Psoas muscle (tissue), 8 donors: ENCODE data around the gene PTP4A2. TPM values are rescaled to one million over a fixed set of nuclear protein-coding genes. Genes with fewer than 3 reads are reported as not detected.

ENCODE experiments used
- ATAC-seq, 4 donors: fragments of 200-7000 bp; cut with Tn5 transposase; one replicate each; pipeline ENCODE4 v1.9.1; 2020; ENCODE audit warnings: moderate library complexity in 3 of 4, mild to moderate bottlenecking in 2 of 4
- DNase-seq, 2 donors: peaks; one replicate each; pipeline ENCODE4 v3.0.0-alpha.2; 2020
- H3K27ac ChIP-seq: fragments of 200-600 bp; one replicate; pipeline ENCODE4 v1.8.0; 2022
- H3K27me3 ChIP-seq, 3 donors: fragments of 200-600 bp in 1 of 3; one replicate each; pipeline versions ENCODE4 v1.6.1 to v1.8.0; 2013 to 2022; ENCODE audit warnings: low read length in 2 of 3, mild to moderate bottlenecking in 2 of 3, moderate library complexity in 1 of 3; ENCODE audit not compliant: insufficient read depth in 3 of 3
- H3K36me3 ChIP-seq, 2 donors: fragments of 200-600 bp in 1 of 2; one replicate each; pipeline versions ENCODE4 v1.6.1 to v1.8.0; 2013 to 2022; ENCODE audit warnings: low read depth in 1 of 2, mild to moderate bottlenecking in 1 of 2, moderate library complexity in 1 of 2; ENCODE audit not compliant: insufficient read depth in 1 of 2
- H3K4me1 ChIP-seq: fragments of 200-600 bp; one replicate; pipeline ENCODE4 v1.8.0; 2022
- H3K4me3 ChIP-seq: fragments of 200-600 bp; one replicate; pipeline ENCODE4 v1.8.0; 2022; ENCODE audit warnings: mild to moderate bottlenecking
- H3K9me3 ChIP-seq: fragments of 200-600 bp; one replicate; pipeline ENCODE4 v1.8.0; 2022
- WGBS, 3 donors: extraction: QIAGEN DNeasy Blood & Tissue Kit; methylation state at CpG; one replicate each; pipeline versions ENCODE4 v1.1.6 to v1.1.7; 2013; 5-methylcytosine and 5-hydroxymethylcytosine counted together
- intact Hi-C, 2 donors: fragments of 100-400 bp; cut with DNase I; formaldehyde crosslinking; loops; one replicate each; pipeline versions ENCODE4 v1.11.0 to v1.14.2; 2022
- polyA plus RNA-seq, 3 donors: library from polyadenylated mRNA; stranded (reverse); fragments of 200-250 nt; gene quantifications; one replicate each; pipeline ENCODE4 v1.2.3, GENCODE V29; 2013
- total RNA-seq, 4 donors: library from RNA; stranded (reverse); fragmentation: NEBNext Ultra II Directional in 2 of 4; extraction: Animal tissue kit (Norgen Biotek cat#: 25700) in 2 of 4; gene quantifications; one replicate each; pipeline versions ENCODE4 v1.2.1 to v1.2.4, GENCODE V29; 2021 to 2023
- TF ChIP-seq, protein P1 (sequence below): fragments of 200-600 bp; IDR thresholded peaks from one replicate; pipeline ENCODE4 v1.8.0; 2022; ENCODE audit warnings: antibody characterized with exemption
- donor health status: healthy with polysubstance abuse.
- donor health status: DM: no; HTN: no; CAD: no; lungs with moderate emphysema.
- donor health status: Bipolar disorder and iron deficiency.
- donor health status: healthy.
- donor health status: DM: yes; HTN: yes; CAD: no.
- donor health status: DM: no; HTN: no; CAD: no.
- donor health status: DM: no; HTN: no; CAD: no.
- donor health status: DM: yes; HTN: yes; CAD: no.

The PTP4A2 gene
- total and polyA plus RNA-seq, 7 donors, result 246 to 729 (median 370) TPM

DNA sequence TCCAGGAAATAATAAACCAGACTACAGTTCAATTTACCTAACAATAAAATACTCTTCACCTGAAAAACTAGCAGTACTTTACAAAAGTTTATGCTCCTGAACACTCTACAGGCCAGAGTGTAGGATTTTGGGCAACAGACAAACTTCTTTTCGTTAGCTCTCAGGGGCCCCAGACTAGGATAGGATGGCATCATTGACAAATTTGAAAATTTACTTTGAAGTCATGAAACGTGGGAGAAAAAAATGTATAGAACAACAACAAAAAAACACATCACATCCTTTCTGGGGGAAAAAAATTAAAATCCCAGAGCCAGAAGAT lies 1.2 kb downstream of the PTP4A2 start:
- Histone ChIP-seq H3K9me3 (no peaks in the 10 kb centered on the region), H3K27me3 (no peaks in the 10 kb centered on the region), H3K4me3 (peak overlapping the region; percentile 70), H3K4me1 (peaks cover 43% of the 10 kb centered on the region), H3K27ac (peak overlapping the region; percentile 90), H3K36me3 (no peaks in the 10 kb centered on the region)
- no peak for ATAC-seq
- no peak for DNase-seq
- TF ChIP-seq, protein P1, sequence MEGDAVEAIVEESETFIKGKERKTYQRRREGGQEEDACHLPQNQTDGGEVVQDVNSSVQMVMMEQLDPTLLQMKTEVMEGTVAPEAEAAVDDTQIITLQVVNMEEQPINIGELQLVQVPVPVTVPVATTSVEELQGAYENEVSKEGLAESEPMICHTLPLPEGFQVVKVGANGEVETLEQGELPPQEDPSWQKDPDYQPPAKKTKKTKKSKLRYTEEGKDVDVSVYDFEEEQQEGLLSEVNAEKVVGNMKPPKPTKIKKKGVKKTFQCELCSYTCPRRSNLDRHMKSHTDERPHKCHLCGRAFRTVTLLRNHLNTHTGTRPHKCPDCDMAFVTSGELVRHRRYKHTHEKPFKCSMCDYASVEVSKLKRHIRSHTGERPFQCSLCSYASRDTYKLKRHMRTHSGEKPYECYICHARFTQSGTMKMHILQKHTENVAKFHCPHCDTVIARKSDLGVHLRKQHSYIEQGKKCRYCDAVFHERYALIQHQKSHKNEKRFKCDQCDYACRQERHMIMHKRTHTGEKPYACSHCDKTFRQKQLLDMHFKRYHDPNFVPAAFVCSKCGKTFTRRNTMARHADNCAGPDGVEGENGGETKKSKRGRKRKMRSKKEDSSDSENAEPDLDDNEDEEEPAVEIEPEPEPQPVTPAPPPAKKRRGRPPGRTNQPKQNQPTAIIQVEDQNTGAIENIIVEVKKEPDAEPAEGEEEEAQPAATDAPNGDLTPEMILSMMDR, result no peak
- 1 to 3% (median 2%) methylated on average over 2 of the region's 2 CpGs for WGBS, 3 donors
- intact Hi-C loops, result no loop called here

DNA sequence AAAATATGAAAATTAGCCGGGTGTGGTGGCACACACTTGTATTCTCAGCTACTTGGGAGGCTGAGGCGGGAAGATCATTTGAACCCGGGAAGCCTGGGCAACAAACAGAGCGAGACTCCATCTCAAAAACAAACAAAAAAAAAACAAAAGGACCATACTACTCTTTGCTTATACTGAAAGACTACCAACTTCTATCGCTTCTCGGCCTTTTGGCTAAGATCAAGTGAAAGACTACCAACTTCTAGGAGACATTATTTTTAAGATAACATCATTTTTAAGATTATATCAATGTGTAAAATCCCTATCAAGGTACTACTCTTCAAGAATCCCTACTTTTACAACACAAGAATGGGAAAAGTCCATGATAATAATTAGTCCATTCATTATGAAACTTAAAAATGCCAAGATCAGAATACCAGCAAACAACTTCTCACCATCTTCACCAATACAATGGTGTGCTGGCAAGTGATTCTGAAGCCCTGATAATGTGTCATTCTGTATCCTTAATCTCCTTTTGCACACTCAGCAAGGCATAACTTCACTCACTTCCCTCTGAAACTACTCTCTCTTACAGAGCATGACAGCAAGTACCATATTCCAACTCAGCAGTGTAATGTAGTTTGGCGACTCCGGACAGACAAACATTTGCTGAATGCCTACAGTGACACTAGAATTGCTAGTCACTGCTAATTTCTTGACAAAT lies 1.7 kb downstream of the PTP4A2 start:
- intact Hi-C loops, result no loop called here
- ATAC-seq, result no peak
- H3K27ac ChIP-seq, result peak overlapping the region; percentile 90

DNA sequence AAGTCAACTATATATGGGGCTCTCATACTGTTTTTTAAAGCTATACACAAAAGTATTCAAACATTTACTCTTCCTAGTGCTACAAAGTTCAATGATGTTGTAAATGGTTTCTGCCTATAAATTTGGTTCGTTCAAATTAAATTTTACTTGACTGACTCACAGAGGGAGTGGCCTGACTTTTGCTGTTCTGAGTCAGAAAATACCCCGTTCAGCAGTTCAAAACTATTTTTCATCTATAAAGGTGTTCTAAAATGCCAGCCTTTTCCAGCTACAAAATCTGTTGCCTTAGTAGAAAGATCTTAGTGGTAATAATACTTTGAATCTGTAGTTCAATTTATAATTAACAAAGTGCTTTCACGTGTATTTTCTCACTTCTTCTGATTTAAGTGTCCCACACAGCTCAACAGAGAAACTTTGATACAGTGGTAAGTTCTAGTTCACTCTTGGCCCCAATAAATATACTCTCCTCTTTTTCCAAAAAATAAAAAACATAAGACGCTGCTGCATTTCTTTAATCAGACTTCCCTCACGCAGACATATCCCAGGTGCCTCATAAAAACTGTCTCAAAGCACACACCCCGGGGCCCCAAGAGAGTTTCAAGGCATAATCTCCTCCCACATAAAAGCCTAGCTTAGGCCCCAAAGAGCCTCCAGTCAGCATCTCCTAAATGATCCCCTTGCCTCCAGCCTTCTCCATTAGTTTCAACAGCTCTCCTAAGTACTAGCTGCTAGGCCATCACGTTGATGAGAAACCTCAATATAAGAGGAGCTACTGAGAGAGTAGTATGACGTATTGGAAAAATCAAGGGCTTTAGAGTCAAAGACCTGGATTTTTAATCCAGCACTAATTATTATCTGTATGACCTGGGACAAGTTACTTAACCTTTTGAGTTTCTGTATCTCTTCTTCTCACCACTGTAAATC lies 3.2 kb downstream of the PTP4A2 start:
- TF ChIP-seq, protein P1, result no peak

More for the DNA sequence above, 1.7 kb downstream of the PTP4A2 start:
- peaks cover 48% of the 10 kb centered on the region for H3K4me1 ChIP-seq
- WGBS, 3 donors, result 66 to 71% (median 67%) methylated on average over 8 of the region's 8 CpGs
- no peaks in the 10 kb centered on the region for H3K36me3 ChIP-seq
- H3K27me3 ChIP-seq, result no peaks in the 10 kb centered on the region
- TF ChIP-seq, protein P1, result no peak
- no peak for DNase-seq
- no peaks in the 10 kb centered on the region for H3K9me3 ChIP-seq
- peak overlapping the region; percentile 70 for H3K4me3 ChIP-seq

DNA sequence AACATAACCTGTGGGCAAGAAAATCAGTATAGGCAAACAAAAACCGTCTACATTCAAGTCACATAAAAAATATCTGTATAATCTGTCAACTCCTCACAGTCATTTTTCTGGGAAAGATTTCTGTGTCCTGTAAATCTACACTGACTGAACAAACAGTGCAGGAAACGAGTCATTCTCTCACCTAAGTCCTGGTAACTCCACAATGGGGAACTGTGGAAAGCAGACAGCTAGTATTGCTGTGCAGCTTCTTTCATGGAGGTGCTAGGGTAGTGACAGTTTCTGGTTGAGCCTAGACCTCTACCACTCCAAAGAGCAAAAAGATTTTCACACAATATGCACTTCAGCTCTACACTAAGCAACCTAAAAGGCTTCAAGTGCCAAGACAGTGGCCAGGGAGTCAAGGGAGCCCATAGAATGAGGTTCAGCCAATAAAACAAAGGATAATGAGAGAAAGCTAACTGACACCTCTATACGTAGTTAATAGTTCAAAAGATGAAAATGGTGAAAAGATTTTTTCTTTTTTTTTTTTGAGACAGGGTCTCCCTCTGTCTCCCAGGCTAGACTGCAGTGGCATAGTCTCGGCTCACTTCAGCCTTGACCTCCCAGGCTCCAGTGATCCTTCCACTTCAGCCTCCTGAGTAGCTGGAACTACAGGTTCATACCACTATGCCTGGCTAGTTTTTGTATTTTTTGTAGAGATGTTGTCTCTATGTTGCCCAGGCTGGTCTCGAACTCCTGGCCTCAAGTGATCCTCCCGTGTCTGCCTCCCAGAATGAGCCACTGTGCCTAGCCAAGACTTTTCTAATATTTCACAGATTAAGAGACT lies 5.5 kb downstream of the PTP4A2 start:
- WGBS, 3 donors, result 51 to 63% (median 53%) methylated on average over 6 of the region's 6 CpGs
- intact Hi-C loops, result no loop called here
- H3K36me3 ChIP-seq, result no peaks in the 10 kb centered on the region
- DNase-seq (no peak), ATAC-seq (peak in 1 of 4 donors; percentile 29)
- no peaks in the 10 kb centered on the region for H3K27me3 ChIP-seq
- peak overlapping the region; percentile 90 for H3K27ac ChIP-seq
- H3K4me3 ChIP-seq, result peak overlapping the region; percentile 70
- no peaks in the 10 kb centered on the region for H3K9me3 ChIP-seq
- TF ChIP-seq, protein P1, result no peak
- H3K4me1 ChIP-seq, result peaks cover 73% of the 10 kb centered on the region

More for the DNA sequence above, 3.2 kb downstream of the PTP4A2 start:
- Histone ChIP-seq H3K27me3 (no peaks in the 10 kb centered on the region), H3K9me3 (no peaks in the 10 kb centered on the region), H3K4me1 (peaks cover 61% of the 10 kb centered on the region), H3K27ac (peak overlapping the region; percentile 90), H3K36me3 (no peaks in the 10 kb centered on the region), H3K4me3 (peak overlapping the region; percentile 70)
- intact Hi-C loops, result no loop called here
- ATAC-seq (no peak), DNase-seq (no peak)
- 15 to 24% (median 19%) methylated on average over 8 of the region's 8 CpGs for WGBS, 3 donors
